KOPT-K1 (cell line): ENCODE results near the gene OSBPL5.
A peak's percentile ranks its signal among the peaks of the same experiment; 100 is the strongest.
"Not testable (repeated sequence)": the region's sequence is repeated elsewhere in the genome, so short reads cannot be mapped to it uniquely, and the experiment has no call there.

ENCODE experiments used
- H3K27ac ChIP-seq: fragments of 200-600 bp; sonication (generic); 2 replicates; pipeline ENCODE4 v1.5.1; 2016; ENCODE audit warnings: antibody characterized with exemption, mild to moderate bottlenecking, low read depth, low read length; ENCODE audit not compliant: poor library complexity, severe bottlenecking
- H3K36me3 ChIP-seq: fragments of 200-600 bp; sonication (generic); 2 replicates; pipeline ENCODE4 v1.5.1; 2017; ENCODE audit warnings: antibody characterized with exemption, mild to moderate bottlenecking, low read length, moderate library complexity; ENCODE audit not compliant: insufficient read depth
- H3K9me3 ChIP-seq: fragments of 200-600 bp; sonication (generic); 2 replicates; pipeline ENCODE4 v1.5.1; 2017; ENCODE audit warnings: antibody characterized with exemption, low read length, mild to moderate bottlenecking; ENCODE audit not compliant: insufficient read depth, poor library complexity, severe bottlenecking

The OSBPL5 gene

DNA sequence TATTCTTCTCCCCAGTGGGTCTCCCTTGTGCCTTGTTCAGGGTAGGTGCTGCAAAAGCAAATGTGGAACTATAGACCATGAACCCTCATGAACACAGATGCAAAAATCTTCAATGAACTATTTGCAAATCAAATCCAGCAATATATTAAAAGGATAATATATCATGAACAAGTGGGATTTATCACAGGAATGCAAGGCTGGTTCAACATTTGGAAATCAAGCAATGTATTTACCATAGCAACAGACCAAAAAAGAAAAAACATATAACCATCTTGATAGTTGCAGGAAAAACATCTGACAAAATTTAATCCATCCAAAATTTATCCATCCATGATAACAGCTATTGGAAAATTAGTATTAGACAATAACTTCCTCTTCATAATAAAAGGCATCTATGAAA is 11.4 kb upstream of the OSBPL5 start:
- Histone ChIP-seq H3K9me3 (peaks cover 36% of the 10 kb centered on the region), H3K27ac (no peak overlapping the region), H3K36me3 (no peaks in the 10 kb centered on the region)

- Histone ChIP-seq H3K9me3 (peaks cover 28% of the 10 kb centered on the region), H3K36me3 (no peaks in the 10 kb centered on the region), H3K27ac (no peak overlapping the region)
Observed at GRCh38 chr11:3175194-3175593, 10.1 kb upstream of the OSBPL5 start.

DNA sequence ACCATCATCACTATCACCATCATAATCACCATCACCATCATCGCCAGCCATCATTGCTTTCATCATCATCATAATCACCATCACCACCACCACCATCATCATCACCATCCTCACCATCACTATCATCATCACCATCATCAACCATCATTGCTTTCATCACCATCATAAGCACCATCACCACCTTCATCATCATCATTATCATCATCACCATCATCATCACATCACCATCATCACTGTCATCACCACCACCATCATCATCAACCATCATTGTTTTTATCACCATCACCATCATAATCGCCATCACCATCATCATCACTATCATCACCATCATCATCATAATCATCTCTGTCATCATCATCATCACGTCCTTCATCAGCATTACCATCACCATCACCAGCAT is 9.3 kb upstream of the OSBPL5 start:
- H3K36me3 ChIP-seq: no peaks in the 10 kb centered on the region
- H3K9me3 ChIP-seq: peaks cover 22% of the 10 kb centered on the region
- no peak overlapping the region for H3K27ac ChIP-seq

DNA sequence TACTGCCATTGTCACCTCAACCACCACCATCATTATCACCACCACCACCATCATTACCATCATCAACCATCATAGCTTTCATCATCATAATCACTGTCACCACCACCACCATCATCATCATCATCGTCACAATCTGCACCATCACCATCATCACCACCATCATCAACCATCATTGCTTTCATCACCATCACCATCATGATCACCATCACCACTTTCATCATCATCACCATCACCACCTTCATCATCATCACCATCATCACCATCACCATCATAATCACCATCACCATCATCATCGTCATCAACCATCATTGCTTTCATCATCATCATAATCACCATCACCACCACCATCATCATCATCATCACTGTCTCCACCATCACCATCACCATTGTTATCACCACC is 8.7 kb upstream of the OSBPL5 start:
- Histone ChIP-seq H3K27ac (no peak overlapping the region), H3K9me3 (peaks cover 22% of the 10 kb centered on the region), H3K36me3 (no peaks in the 10 kb centered on the region)

- Histone ChIP-seq H3K9me3 (peaks cover 18% of the 10 kb centered on the region), H3K36me3 (no peaks in the 10 kb centered on the region), H3K27ac (peak overlapping the region; percentile 99)
Observed at GRCh38 chr11:3171931-3172560, 6.9 kb upstream of the OSBPL5 start.

GRCh38 chr11:3170756-3171650 is 5.9 kb upstream of the OSBPL5 start:
- Histone ChIP-seq H3K27ac (peak overlapping the region; percentile 99), H3K36me3 (no peaks in the 10 kb centered on the region), H3K9me3 (peaks cover 7% of the 10 kb centered on the region)

GRCh38 chr11:3170044-3170755 is 5.1 kb upstream of the OSBPL5 start:
- peak overlapping the region; percentile 99 for H3K27ac ChIP-seq
- H3K9me3 ChIP-seq: no peaks in the 10 kb centered on the region
- no peaks in the 10 kb centered on the region for H3K36me3 ChIP-seq

DNA sequence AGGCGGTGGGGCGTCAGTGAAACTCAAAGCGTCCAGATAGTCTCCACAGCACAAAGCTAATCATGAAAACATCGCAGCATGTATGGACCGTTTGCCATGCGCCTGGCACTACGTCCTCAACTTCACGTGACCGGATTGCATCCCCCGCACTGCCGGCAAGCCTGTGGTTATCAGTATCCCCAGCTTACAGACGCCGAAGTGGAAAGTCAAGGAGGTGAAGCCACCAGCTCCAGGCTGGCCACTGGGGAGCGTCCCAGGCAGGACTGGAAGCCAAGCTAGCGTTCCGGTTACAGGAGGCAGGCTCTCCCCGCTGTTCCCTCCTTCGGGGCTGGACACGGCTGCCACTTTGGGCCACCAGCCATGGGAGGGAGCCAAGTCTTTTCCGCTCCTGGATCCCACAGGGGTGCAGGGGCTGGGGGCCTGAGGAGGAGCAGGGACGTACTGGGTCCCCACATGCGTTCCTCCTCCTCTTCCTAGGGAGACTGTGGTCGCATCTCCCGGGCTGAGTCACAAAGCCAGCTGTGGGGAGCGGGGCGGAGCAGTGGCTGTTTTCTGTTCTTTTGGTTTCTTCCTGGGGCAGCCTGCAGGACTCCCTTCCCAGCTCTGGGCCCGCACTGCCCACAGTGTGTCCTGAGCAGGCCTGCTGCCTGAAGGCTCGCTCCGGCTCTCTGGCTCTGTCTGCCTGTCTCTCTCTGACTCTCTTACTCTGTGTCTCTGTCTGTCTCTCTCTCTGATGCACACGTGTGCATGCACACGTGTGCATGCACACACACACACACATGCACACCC is 4.3 kb upstream of the OSBPL5 start:
- Histone ChIP-seq H3K36me3 (no peaks in the 10 kb centered on the region), H3K27ac (peak overlapping the region; percentile 99), H3K9me3 (no peaks in the 10 kb centered on the region)

GRCh38 chr11:3168742-3169254 is 3.7 kb upstream of the OSBPL5 start:
- H3K9me3 ChIP-seq, H3K36me3 ChIP-seq: not testable (repeated sequence)
- peak overlapping the region; percentile 99 for H3K27ac ChIP-seq

GRCh38 chr11:3167143-3168119 is 2.3 kb upstream of the OSBPL5 start:
- Histone ChIP-seq H3K36me3 (peaks cover 2% of the 10 kb centered on the region; the same call in 1 of the 2 replicates), H3K27ac (peak overlapping the region; percentile 21), H3K9me3 (no peaks in the 10 kb centered on the region)

DNA sequence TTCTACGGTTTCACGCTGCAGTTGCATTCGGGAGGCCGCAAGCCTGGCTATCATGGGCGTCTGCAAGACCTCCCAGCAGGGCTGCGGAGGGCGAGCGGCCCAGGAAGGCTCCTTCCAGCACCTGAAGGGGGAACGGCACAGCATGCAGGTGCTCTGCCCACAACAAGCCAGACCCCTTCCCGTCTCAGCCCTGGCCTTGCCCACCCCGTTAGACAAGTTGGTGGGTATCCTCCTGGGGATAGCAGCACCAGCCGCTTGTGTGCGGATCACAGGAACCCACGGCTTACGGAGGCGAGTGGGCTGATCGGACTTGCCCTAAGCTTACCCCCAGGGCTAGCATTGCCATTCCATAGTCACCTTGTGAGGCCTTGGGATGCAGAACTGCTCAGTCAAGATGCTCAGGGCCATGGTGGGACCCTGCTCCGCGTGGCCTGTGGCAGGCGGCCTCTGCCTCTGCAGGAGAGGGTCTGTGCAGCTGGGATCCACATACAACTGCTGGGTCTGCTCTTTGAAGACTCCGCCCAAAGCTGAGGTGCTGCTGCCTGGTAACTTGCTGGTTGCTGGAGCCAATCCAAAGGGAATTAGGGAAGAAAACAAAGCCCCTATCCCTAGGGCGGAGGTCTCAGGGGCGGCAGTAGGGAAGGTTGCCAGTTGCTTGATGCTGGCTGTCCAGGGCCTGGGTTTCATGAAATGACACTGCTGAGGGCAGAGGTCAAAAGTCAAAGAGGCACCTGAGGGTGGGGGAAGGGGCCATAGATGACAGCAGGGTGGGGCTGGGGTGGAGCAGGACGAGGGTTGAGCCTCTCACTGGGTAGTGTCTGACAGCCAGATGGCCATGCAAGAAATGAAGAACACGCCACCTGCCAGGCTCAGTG is 1.4 kb upstream of the OSBPL5 start:
- H3K27ac ChIP-seq: no peak overlapping the region
- H3K9me3 ChIP-seq: no peaks in the 10 kb centered on the region

GRCh38 chr11:3165916-3166267 is 782 bp upstream of the OSBPL5 start:
- no peaks in the 10 kb centered on the region for H3K9me3 ChIP-seq
- peaks cover 17% of the 10 kb centered on the region for H3K36me3 ChIP-seq
- H3K27ac ChIP-seq: peak overlapping the region; percentile 91

More for the DNA sequence above, 1.4 kb upstream of the OSBPL5 start:
- H3K36me3 ChIP-seq: peaks cover 11% of the 10 kb centered on the region

DNA sequence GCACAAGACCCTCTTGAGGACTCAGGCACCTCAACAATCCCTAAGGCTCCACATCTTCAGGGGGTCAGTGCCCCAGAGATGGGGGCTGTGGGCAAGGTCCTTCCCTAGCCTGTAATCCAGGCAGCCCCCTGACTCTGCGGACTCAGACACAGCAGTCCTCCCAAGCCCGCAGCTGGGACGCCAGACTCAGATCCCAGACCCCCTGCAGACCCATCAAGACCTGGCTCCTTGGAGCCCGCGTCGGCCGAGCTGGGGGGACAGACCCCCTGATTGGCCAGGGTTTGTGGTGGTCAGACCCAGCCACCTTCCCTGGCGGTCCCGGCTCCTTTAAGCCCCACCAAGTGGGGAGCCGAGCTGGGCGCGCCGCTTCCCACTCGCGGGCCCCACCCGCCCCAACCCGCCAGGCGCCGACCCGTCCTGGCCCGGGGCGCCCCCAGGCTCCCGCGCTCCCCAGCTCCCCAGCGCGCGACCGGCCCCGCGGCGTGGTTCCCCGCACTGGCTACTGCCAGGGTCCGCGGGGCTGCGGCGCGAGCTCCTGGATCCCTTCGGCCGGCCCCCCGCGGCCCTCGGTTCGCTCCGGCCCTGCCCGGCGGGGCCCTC is 458 bp downstream of the OSBPL5 start:
- Histone ChIP-seq H3K36me3 (peaks cover 23% of the 10 kb centered on the region), H3K9me3 (no peaks in the 10 kb centered on the region), H3K27ac (peak overlapping the region; percentile 91)
